ENCODE measurements around the gene KIF13A.
"Not testable (repeated sequence)": the region's sequence is repeated elsewhere in the genome, so short reads cannot be mapped to it uniquely, and the experiment has no call there.

The KIF13A gene

DNA sequence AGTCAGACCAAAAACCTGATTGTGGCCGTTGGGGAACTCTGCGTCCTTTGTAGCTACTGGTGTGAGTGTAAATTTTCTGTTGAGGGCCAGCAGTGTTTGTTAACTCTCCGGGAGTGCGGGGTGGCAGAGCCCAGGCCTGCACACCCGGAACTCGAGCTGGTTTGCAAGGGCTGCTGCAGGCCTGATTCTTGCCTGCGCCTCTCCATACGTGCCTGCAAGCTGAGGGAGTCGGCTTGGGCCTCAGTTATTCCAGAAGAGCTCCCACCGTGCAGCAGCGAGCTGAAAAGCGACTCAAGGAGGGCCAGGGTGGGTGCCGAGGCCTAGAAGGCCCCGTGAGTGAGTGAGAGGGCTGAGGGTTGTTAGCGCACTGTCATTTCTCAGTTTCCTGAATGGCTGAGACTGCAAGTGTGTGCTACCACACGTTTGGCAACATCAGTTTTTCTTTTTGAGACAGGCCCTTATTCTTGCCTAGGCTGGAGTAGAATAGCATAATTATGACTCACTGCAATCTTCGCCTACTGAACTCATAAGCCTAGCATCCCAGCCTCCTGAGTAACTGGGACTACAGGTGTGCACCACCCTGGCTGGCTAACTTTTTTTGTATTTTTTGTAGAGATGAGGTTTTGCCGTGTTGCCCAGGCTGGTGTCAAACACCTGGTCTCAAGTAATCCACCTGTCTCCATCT lies 33.9 kb upstream of the KIF13A start:
- no peaks in the 10 kb centered on the region for H3K9me3 ChIP-seq (ENCODE audit: insufficient read depth, low read depth, low read length)
- peaks cover 33% of the 10 kb centered on the region for H3K4me1 ChIP-seq (ENCODE audit: insufficient read depth, low read length)
- H3K36me3 ChIP-seq (ENCODE audit: insufficient read depth, low read length): no peaks in the 10 kb centered on the region
- no peaks in the 10 kb centered on the region for H3K27me3 ChIP-seq (ENCODE audit: insufficient read depth, low read length)
- no peak overlapping the region for H3K4me3 ChIP-seq (ENCODE audit: low read length)
- H3K9ac ChIP-seq (ENCODE audit: low read depth, low read length): no peak overlapping the region
- WGBS: 90% methylated on average over 18 of the region's 18 CpGs
- peak overlapping the region; percentile 20; the same call in 1 of the 2 replicates for H3K27ac ChIP-seq (ENCODE audit: low read depth, low read length)

DNA sequence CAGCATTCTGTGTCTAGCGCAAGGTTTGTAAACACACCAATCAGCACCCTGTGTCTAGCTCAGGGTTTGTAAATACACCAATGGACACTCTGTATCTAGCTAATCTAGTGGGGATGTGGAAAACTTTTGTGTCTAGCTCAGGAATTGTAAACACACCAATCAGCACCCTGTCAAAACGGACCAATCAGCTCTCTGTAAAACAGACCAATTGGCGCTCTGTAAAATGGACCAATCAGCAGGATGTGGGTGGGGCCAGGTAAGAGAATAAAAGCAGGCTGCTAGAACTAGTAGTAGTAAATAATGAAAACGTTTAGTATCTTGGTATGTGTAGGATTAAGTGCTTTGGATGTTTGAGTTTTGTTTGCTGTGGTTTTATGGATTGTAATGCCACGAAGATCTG lies 33.1 kb upstream of the KIF13A start:
- H3K27me3 ChIP-seq (ENCODE audit: insufficient read depth, low read length); H3K9ac ChIP-seq (ENCODE audit: low read depth, low read length): not testable (repeated sequence)
- 92% methylated on average over 5 of the region's 5 CpGs for WGBS

GRCh38 chr6:18019539-18020534 lies 32.4 kb upstream of the KIF13A start:
- Histone ChIP-seq H3K27me3 (ENCODE audit: insufficient read depth, low read length) (no peaks in the 10 kb centered on the region), H3K9me3 (ENCODE audit: insufficient read depth, low read depth, low read length) (no peaks in the 10 kb centered on the region), H3K36me3 (ENCODE audit: insufficient read depth, low read length) (no peaks in the 10 kb centered on the region), H3K4me3 (ENCODE audit: low read length) (no peak overlapping the region), H3K9ac (ENCODE audit: low read depth, low read length) (no peak overlapping the region), H3K27ac (ENCODE audit: low read depth, low read length) (no peak overlapping the region), H3K4me1 (ENCODE audit: insufficient read depth, low read length) (peaks cover 35% of the 10 kb centered on the region)
- 97% methylated on average over 75 of the region's 75 CpGs for WGBS

More for the DNA sequence above, 33.1 kb upstream of the KIF13A start:
- peaks cover 35% of the 10 kb centered on the region for H3K4me1 ChIP-seq (ENCODE audit: insufficient read depth, low read length)
- H3K27ac ChIP-seq (ENCODE audit: low read depth, low read length); H3K4me3 ChIP-seq (ENCODE audit: low read length); H3K9me3 ChIP-seq (ENCODE audit: insufficient read depth, low read depth, low read length); H3K36me3 ChIP-seq (ENCODE audit: insufficient read depth, low read length): not testable (repeated sequence)

DNA sequence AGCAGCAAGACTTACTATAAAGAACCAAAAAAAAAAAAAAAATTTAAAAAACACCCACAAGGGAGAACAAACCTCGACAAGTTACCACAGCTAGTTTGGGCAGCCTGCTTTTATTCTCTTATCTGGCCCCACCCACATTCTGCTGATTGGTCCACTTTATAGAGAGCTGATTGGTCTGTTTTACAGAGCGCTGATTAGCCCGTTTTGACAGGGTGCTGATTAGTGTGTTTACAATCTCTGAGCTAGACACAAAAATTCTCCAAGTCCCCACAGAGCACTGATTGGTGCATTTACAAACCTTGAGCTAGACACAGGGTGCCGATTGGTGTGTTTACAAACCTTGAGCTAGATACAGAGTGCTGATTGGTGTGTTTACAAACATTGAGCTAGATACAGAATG lies 31.7 kb upstream of the KIF13A start:
- H3K27ac ChIP-seq (ENCODE audit: low read depth, low read length); H3K4me3 ChIP-seq (ENCODE audit: low read length); H3K9me3 ChIP-seq (ENCODE audit: insufficient read depth, low read depth, low read length); H3K9ac ChIP-seq (ENCODE audit: low read depth, low read length); H3K36me3 ChIP-seq (ENCODE audit: insufficient read depth, low read length); H3K27me3 ChIP-seq (ENCODE audit: insufficient read depth, low read length): not testable (repeated sequence)
- H3K4me1 ChIP-seq (ENCODE audit: insufficient read depth, low read length): peaks cover 33% of the 10 kb centered on the region
- WGBS: 100% methylated on average over 4 of the region's 4 CpGs

DNA sequence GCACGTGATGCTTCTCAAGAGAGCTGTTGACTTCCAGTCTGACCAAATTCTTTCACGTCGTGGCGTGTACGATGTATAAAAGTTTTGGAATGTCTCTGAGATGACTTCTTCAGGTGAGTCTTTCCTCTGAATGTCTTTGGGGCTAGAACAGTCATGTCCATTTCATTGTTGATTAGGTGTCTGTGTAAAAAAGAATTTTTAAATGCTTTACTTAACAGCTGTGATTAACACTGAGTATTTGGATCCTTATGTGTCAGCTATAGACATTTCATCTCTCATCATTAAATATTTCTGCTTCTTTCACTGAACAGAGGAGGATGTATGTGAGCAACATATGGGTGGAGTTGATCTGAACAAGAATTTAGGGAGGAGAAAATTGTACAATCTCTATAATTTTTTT lies 29.3 kb upstream of the KIF13A start:
- Histone ChIP-seq H3K36me3 (ENCODE audit: insufficient read depth, low read length) (no peaks in the 10 kb centered on the region), H3K4me1 (ENCODE audit: insufficient read depth, low read length) (peaks cover 14% of the 10 kb centered on the region; the same call in 1 of the 2 replicates), H3K27ac (ENCODE audit: low read depth, low read length) (no peak overlapping the region), H3K9ac (ENCODE audit: low read depth, low read length) (no peak overlapping the region), H3K27me3 (ENCODE audit: insufficient read depth, low read length) (no peaks in the 10 kb centered on the region), H3K4me3 (ENCODE audit: low read length) (no peak overlapping the region), H3K9me3 (ENCODE audit: insufficient read depth, low read depth, low read length) (no peaks in the 10 kb centered on the region)
- 87% methylated on average over 5 of the region's 5 CpGs for whole genome bisulfite sequencing

DNA sequence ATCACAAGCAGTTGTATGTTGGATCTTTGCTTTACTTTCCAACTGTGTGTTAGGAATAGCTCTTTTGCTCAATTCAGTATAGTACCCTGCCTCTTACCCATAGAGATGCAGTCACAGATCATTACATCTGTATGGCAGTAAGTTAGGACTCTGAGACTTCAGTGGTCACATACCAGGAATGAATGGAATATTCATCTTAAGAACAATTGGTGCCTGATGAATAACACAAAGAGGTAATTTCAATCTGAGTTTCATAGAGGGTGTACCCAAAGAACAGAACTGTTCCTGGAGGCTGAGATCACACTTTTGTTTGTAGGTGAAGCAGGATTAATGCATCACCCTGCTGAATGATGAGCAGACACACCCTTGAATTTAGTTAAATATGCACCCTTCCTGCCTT lies 28.7 kb upstream of the KIF13A start:
- H3K27ac ChIP-seq (ENCODE audit: low read depth, low read length): no peak overlapping the region
- no peaks in the 10 kb centered on the region for H3K9me3 ChIP-seq (ENCODE audit: insufficient read depth, low read depth, low read length)
- no peaks in the 10 kb centered on the region for H3K36me3 ChIP-seq (ENCODE audit: insufficient read depth, low read length)
- H3K4me3 ChIP-seq (ENCODE audit: low read length): no peak overlapping the region
- no peak overlapping the region for H3K9ac ChIP-seq (ENCODE audit: low read depth, low read length)
- peaks cover 13% of the 10 kb centered on the region; the same call in 1 of the 2 replicates for H3K4me1 ChIP-seq (ENCODE audit: insufficient read depth, low read length)
- H3K27me3 ChIP-seq (ENCODE audit: insufficient read depth, low read length): no peaks in the 10 kb centered on the region

GRCh38 chr6:18011287-18011686 lies 23.9 kb upstream of the KIF13A start:
- no peak overlapping the region for H3K9ac ChIP-seq (ENCODE audit: low read depth, low read length)
- 94% methylated on average over 30 of the region's 30 CpGs for WGBS
- H3K36me3 ChIP-seq (ENCODE audit: insufficient read depth, low read length): no peaks in the 10 kb centered on the region
- no peaks in the 10 kb centered on the region for H3K27me3 ChIP-seq (ENCODE audit: insufficient read depth, low read length)
- no peak overlapping the region for H3K27ac ChIP-seq (ENCODE audit: low read depth, low read length)
- no peaks in the 10 kb centered on the region for H3K9me3 ChIP-seq (ENCODE audit: insufficient read depth, low read depth, low read length)
- H3K4me1 ChIP-seq (ENCODE audit: insufficient read depth, low read length): peaks cover 2% of the 10 kb centered on the region; the same call in 1 of the 2 replicates
- no peak overlapping the region for H3K4me3 ChIP-seq (ENCODE audit: low read length)

DNA sequence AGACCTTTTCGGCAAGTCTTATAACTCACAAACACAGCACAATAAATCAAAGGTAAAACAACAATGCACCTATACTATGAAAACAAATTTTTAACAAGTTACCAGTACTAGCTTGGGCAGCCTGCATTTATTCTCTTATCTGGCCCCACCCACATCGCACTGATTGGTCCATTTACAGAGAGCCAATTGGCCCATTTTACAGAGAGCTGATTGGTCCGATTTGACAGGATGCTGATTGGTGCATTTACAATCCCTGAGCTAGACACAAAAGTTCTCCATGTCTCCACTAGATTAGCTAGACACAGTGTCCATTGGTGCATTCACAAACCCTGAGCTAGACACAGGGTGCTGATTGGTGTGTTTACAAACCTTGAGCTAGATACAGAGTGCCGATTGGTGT lies 23.1 kb upstream of the KIF13A start:
- not testable (repeated sequence) for H3K27me3 ChIP-seq (ENCODE audit: insufficient read depth, low read length); H3K36me3 ChIP-seq (ENCODE audit: insufficient read depth, low read length); H3K4me3 ChIP-seq (ENCODE audit: low read length); H3K4me1 ChIP-seq (ENCODE audit: insufficient read depth, low read length); H3K9me3 ChIP-seq (ENCODE audit: insufficient read depth, low read depth, low read length); H3K9ac ChIP-seq (ENCODE audit: low read depth, low read length); H3K27ac ChIP-seq (ENCODE audit: low read depth, low read length)
- WGBS: 95% methylated on average over 4 of the region's 4 CpGs

DNA sequence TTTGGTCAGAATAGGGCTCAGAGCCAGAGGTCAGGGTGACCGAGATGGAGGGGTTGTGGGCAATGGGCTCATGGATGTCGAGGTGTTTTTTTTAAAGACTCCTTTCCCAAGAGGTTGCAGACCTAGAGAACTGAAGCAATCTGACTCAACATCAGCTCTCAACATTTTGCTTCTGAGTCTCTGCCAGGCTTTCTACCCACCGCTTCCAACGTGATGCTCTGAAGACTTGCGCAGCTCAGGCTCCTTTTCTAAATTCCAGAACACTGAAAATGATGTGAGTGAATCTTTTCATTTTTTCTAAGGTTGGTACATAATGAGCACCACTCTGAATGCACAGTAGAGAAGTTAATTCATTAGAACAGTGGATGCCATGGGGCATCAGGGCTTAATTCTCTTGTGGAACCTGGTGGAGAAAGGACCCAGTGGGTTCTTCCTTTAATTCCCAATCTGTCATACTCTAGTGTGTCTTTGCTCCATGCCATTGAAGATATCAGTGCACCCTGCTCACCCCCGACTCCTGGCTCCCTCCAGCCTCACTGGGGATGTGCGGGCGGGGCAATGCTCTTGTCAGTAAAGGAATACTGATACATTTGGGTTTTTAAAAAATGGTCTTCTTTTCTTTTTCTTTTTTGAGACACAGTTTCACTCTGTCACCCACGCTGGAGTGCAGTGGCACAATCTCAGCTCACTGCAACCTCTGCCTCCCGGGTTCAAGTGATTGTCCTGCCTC lies 17.0 kb upstream of the KIF13A start:
- WGBS: 93% methylated on average over 10 of the region's 10 CpGs
- Histone ChIP-seq H3K4me1 (ENCODE audit: insufficient read depth, low read length) (peaks cover 5% of the 10 kb centered on the region; the same call in 1 of the 2 replicates), H3K4me3 (ENCODE audit: low read length) (no peak overlapping the region), H3K36me3 (ENCODE audit: insufficient read depth, low read length) (no peaks in the 10 kb centered on the region), H3K27me3 (ENCODE audit: insufficient read depth, low read length) (no peaks in the 10 kb centered on the region), H3K9ac (ENCODE audit: low read depth, low read length) (no peak overlapping the region), H3K9me3 (ENCODE audit: insufficient read depth, low read depth, low read length) (no peaks in the 10 kb centered on the region), H3K27ac (ENCODE audit: low read depth, low read length) (no peak overlapping the region)

DNA sequence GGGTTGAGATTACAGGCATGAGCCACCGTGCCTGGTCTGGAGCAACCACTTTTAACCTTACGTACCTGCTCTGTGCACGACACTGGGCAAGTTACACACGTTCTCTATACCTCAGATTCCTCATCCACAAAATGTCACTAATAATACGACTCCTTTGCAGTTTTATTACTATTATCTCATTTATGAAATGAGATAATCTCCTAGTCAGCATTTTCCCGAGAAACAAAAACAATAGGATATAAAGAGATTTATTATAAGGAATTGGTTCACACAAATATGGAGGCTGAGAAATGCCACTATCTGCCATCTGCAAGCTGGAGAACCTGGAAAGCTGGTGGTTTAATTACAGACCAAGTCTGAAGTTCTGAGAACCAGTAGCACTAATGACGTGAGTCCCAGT lies 12.0 kb upstream of the KIF13A start:
- no peak overlapping the region for H3K9ac ChIP-seq (ENCODE audit: low read depth, low read length)
- no peaks in the 10 kb centered on the region for H3K4me1 ChIP-seq (ENCODE audit: insufficient read depth, low read length)
- H3K36me3 ChIP-seq (ENCODE audit: insufficient read depth, low read length): no peaks in the 10 kb centered on the region
- 94% methylated on average over 5 of the region's 7 CpGs for WGBS
- H3K9me3 ChIP-seq (ENCODE audit: insufficient read depth, low read depth, low read length): no peaks in the 10 kb centered on the region
- no peaks in the 10 kb centered on the region for H3K27me3 ChIP-seq (ENCODE audit: insufficient read depth, low read length)
- no peak overlapping the region for H3K4me3 ChIP-seq (ENCODE audit: low read length)
- no peak overlapping the region for H3K27ac ChIP-seq (ENCODE audit: low read depth, low read length)

DNA sequence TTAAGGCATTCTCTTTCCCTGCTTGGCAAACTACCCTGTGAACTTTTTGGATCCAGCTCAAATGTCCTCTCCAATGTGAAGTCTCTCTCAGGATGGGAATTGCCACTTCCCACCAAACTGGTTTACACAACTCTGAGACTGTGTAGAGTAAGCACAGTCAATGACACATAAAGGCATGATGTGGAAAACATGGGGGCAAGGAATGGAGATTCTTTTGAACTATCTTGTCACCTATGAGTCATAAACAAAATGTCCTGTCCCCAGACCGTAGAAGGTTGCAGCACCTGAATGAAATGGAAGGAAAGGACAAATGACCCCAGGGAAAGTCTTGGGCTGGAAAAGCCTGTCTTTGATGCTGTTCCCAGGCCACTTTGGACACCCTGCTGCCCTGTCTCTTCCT lies 11.0 kb upstream of the KIF13A start:
- WGBS: 85% methylated on average over 1 of the region's 1 CpG
- Histone ChIP-seq H3K4me3 (ENCODE audit: low read length) (no peak overlapping the region), H3K9ac (ENCODE audit: low read depth, low read length) (no peak overlapping the region), H3K4me1 (ENCODE audit: insufficient read depth, low read length) (no peaks in the 10 kb centered on the region), H3K36me3 (ENCODE audit: insufficient read depth, low read length) (no peaks in the 10 kb centered on the region), H3K9me3 (ENCODE audit: insufficient read depth, low read depth, low read length) (no peaks in the 10 kb centered on the region), H3K27me3 (ENCODE audit: insufficient read depth, low read length) (no peaks in the 10 kb centered on the region), H3K27ac (ENCODE audit: low read depth, low read length) (no peak overlapping the region)

All from HUES64 (cell line).